MCF 10A (cell line): Measurements from ENCODE around the gene CSPG4. TPM values are rescaled to one million over a fixed set of nuclear protein-coding genes. Genes with fewer than 3 reads are reported as not detected.
"Not testable (repeated sequence)": the region's sequence is repeated elsewhere in the genome, so short reads cannot be mapped to it uniquely, and the experiment has no call there.

ENCODE experiments used
- BruUV-seq: library from RNA; stranded (reverse); fragments of 400-500 nt; replicated peaks from 2 replicates; lab custom pipeline; 2021; lab: Mats Ljungman, UMichigan
- CTCF ChIA-PET: fragments of 300-600 bp; sonication (Branson Sonifier 250); formaldehyde crosslinking; extraction: SDS; loops from one replicate; lab custom pipeline; 2021; ENCODE audit warnings: antibody characterized with exemption, inconsistent platforms; lab: Yijun Ruan, JAX
- POLR2A ChIA-PET: fragments of 300-600, 350-650 bp; sonication (Branson Sonifier 250); formaldehyde crosslinking; extraction: SDS; loops from one replicate; lab custom pipeline; 2020; ENCODE audit warnings: antibody characterized with exemption, inconsistent platforms; lab: Yijun Ruan, JAX
- DNase-seq: peaks from one replicate; pipeline ENCODE4 v3.0.0-alpha.2; 2018; ENCODE audit not compliant: unreplicated experiment
- H3K27ac Mint-ChIP-seq: one replicate; pipeline ENCODE4 v1.8.0; 2022; ENCODE audit warnings: mild to moderate bottlenecking, low read depth, mixed read lengths; ENCODE audit not compliant: unreplicated experiment
- H3K27me3 Mint-ChIP-seq: one replicate; pipeline ENCODE4 v1.8.0; 2022; ENCODE audit warnings: mixed read lengths; ENCODE audit not compliant: insufficient read depth, unreplicated experiment
- H3K36me3 Mint-ChIP-seq: one replicate; pipeline ENCODE4 v1.8.0; 2022; ENCODE audit warnings: mild to moderate bottlenecking, moderate library complexity, mixed read lengths; ENCODE audit not compliant: insufficient read depth, unreplicated experiment
- H3K4me1 Mint-ChIP-seq: one replicate; pipeline ENCODE4 v1.8.0; 2022; ENCODE audit warnings: mixed read lengths; ENCODE audit not compliant: insufficient read depth, unreplicated experiment
- H3K4me3 Mint-ChIP-seq: one replicate; pipeline ENCODE4 v1.8.0; 2022; ENCODE audit warnings: mild to moderate bottlenecking, moderate library complexity, mixed read lengths; ENCODE audit not compliant: unreplicated experiment
- H3K9me3 Mint-ChIP-seq: one replicate; pipeline ENCODE4 v1.8.0; 2022; ENCODE audit warnings: mixed read lengths; ENCODE audit not compliant: unreplicated experiment
- CTCF ChIP-seq: fragments of 200-600 bp; IDR thresholded peaks from one replicate; pipeline ENCODE4 v1.8.0; 2022; ENCODE audit warnings: antibody characterized with exemption, mild to moderate bottlenecking; ENCODE audit not compliant: unreplicated experiment
- intact Hi-C: fragments of 100-400 bp; cut with micrococcal nuclease; formaldehyde crosslinking; loops from 2 replicates; pipeline ENCODE4 v1.14.1; 2022
- total RNA-seq: library from RNA; stranded (reverse); gene quantifications from 2 replicates; pipeline ENCODE4 v1.2.3, GENCODE V29; 2022

CSPG4 gene
- total RNA-seq, 1 experiment from 2014 or later: 0.21 TPM

DNA sequence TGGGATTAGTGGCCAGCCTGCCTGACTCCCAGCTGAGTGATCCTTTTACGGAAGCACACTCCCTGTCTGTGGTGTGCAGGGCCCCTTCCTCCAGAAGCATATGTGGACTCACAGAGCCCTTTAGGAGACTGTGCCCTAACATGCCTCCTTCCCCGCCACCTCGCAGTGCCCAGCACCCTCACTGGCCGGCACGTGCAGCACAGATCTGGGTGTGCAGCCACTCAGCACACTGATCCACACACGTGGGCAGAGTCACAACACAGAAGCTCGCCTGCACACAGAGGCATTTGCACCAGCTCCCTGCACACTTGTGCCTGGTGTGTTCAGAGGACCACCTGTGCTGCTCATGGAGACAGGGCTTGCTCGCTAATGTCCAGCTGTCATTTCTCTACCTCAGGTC, 23.6 kb upstream of the CSPG4 start:
- no TSS peak for BruUV-seq
- peaks cover 7% of the 10 kb centered on the region for H3K4me1 Mint-ChIP-seq
- H3K27me3 Mint-ChIP-seq: no peaks in the 10 kb centered on the region
- ChIA-PET POLR2A (no interaction called here), CTCF (interaction anchor here (2.3 kb wide), 1 partner anchor 65 kb away, joined by 9 read pairs; no protein-coding TSS in a partner anchor)
- H3K4me3 Mint-ChIP-seq: no peak overlapping the region
- H3K36me3 Mint-ChIP-seq: no peaks in the 10 kb centered on the region
- intact Hi-C loops: loop anchor here (5.0 kb wide), 1 partner anchor 94 kb away; the partner anchor contains the start of gene IMP3
- no peaks in the 10 kb centered on the region for H3K9me3 Mint-ChIP-seq
- no peak for TF ChIP-seq CTCF
- no peak overlapping the region for H3K27ac Mint-ChIP-seq
- DNase-seq: no peak

GRCh38 chr15:75734861-75735760, 22.5 kb upstream of the CSPG4 start:
- H3K27me3 Mint-ChIP-seq, H3K27ac Mint-ChIP-seq, H3K4me3 Mint-ChIP-seq, H3K4me1 Mint-ChIP-seq, H3K9me3 Mint-ChIP-seq, POLR2A ChIA-PET, H3K36me3 Mint-ChIP-seq, BruUV-seq, DNase-seq: not testable (repeated sequence)
- CTCF ChIA-PET: interaction anchor here (0.6 to 2.3 kb wide), 2 partner anchors 66 to 157 kb away, joined by 4 to 9 read pairs; no protein-coding TSS in a partner anchor
- intact Hi-C loops: loop anchor here (5.0 kb wide), 1 partner anchor 93 kb away; the partner anchor contains the start of gene IMP3

GRCh38 chr15:75733761-75734651, 21.4 kb upstream of the CSPG4 start:
- H3K4me3 Mint-ChIP-seq: no peak overlapping the region
- no peak overlapping the region for H3K27ac Mint-ChIP-seq
- no peaks in the 10 kb centered on the region for H3K36me3 Mint-ChIP-seq
- H3K4me1 Mint-ChIP-seq: peaks cover 7% of the 10 kb centered on the region
- no peak for DNase-seq
- H3K9me3 Mint-ChIP-seq: no peaks in the 10 kb centered on the region
- CTCF ChIA-PET: interaction anchor here (0.6 to 2.3 kb wide), 6 partner anchors 10 to 156 kb away, joined by 4 to 11 read pairs (median 4); a partner anchor contains a TSS
- no peaks in the 10 kb centered on the region for H3K27me3 Mint-ChIP-seq
- intact Hi-C loops: loop anchor here (1.0 kb wide), 1 partner anchor 68 kb away; no protein-coding TSS in a partner anchor
- POLR2A ChIA-PET: interaction anchor here (1.8 kb wide), 1 partner anchor 11 kb away, joined by 4 read pairs; a partner anchor contains a TSS
- BruUV-seq: no TSS peak
- TF ChIP-seq CTCF: no peak

GRCh38 chr15:75732809-75733451, 20.3 kb upstream of the CSPG4 start:
- ChIA-PET POLR2A (interaction anchor here (0.7 to 1.8 kb wide), 4 partner anchors 10 to 187 kb away, joined by 3 to 4 read pairs (median 4); partner anchors contain the start of gene SNUPN), CTCF (interaction anchor here (0.6 to 1.4 kb wide), 13 partner anchors 9 to 365 kb away, joined by 3 to 16 read pairs (median 4); partner anchors contain the start of genes IMP3 and MAN2C1)
- H3K27ac Mint-ChIP-seq: no peak overlapping the region
- no peaks in the 10 kb centered on the region for H3K9me3 Mint-ChIP-seq
- BruUV-seq: no TSS peak
- H3K4me3 Mint-ChIP-seq: no peak overlapping the region
- peak; percentile 83 for TF ChIP-seq CTCF
- peak; percentile 64 for DNase-seq
- no peaks in the 10 kb centered on the region for H3K36me3 Mint-ChIP-seq
- H3K4me1 Mint-ChIP-seq: peaks cover 6% of the 10 kb centered on the region
- intact Hi-C loops: loop anchor here (1.0 kb wide), 1 partner anchor 69 kb away; no protein-coding TSS in a partner anchor
- no peaks in the 10 kb centered on the region for H3K27me3 Mint-ChIP-seq
